H9 (cell line): Measurements from ENCODE around the gene ELFN1. TPM values are rescaled to one million over a fixed set of nuclear protein-coding genes. Genes with fewer than 3 reads are reported as not detected.

Experiments
- DNase-seq: peaks from one replicate; pipeline ENCODE4 v3.0.0-alpha.2; 2017
- H2AFZ ChIP-seq: one replicate; pipeline ENCODE4 v1.6.1; 2013; ENCODE audit warnings: mild to moderate bottlenecking, low read length, control low read depth, moderate library complexity
- H2AK5ac ChIP-seq: 2 replicates; pipeline ENCODE4 v1.6.1; 2013; ENCODE audit warnings: low read length, control low read depth, mixed read lengths; ENCODE audit not compliant: insufficient read length
- H2BK120ac ChIP-seq: one replicate; pipeline ENCODE4 v1.6.1; 2013; ENCODE audit warnings: low read depth, mild to moderate bottlenecking, low read length, control low read depth, inconsistent platforms; ENCODE audit not compliant: poor library complexity, severe bottlenecking
- H2BK12ac ChIP-seq: 2 replicates; pipeline ENCODE4 v1.6.1; 2013; ENCODE audit warnings: low read length, control low read depth, mixed read lengths, low read depth; ENCODE audit not compliant: insufficient read length
- H2BK15ac ChIP-seq: 2 replicates; pipeline ENCODE4 v1.6.1; 2013; ENCODE audit warnings: low read depth, low read length, control low read depth
- H2BK20ac ChIP-seq: one replicate; pipeline ENCODE4 v1.6.1; 2013; ENCODE audit warnings: low read depth, mild to moderate bottlenecking, low read length, control low read depth, inconsistent platforms; ENCODE audit not compliant: poor library complexity, severe bottlenecking
- H2BK5ac ChIP-seq: 2 replicates; pipeline ENCODE4 v1.6.1; 2013; ENCODE audit warnings: low read length, control low read depth, mixed read lengths; ENCODE audit not compliant: insufficient read length
- H3K14ac ChIP-seq: 2 replicates; pipeline ENCODE4 v1.6.1; 2013; ENCODE audit warnings: low read length, control low read depth; ENCODE audit not compliant: insufficient read depth
- H3K18ac ChIP-seq: 2 replicates; pipeline ENCODE4 v1.6.1; 2013; ENCODE audit warnings: low read depth, mild to moderate bottlenecking, mixed read lengths, low read length, control low read depth; ENCODE audit not compliant: insufficient read length
- H3K23ac ChIP-seq: 2 replicates; pipeline ENCODE4 v1.6.1; 2013; ENCODE audit warnings: low read length, control low read depth, mixed read lengths, low read depth; ENCODE audit not compliant: insufficient read length
- H3K23me2 ChIP-seq: 2 replicates; pipeline ENCODE4 v1.6.1; 2013; ENCODE audit warnings: low read depth, mild to moderate bottlenecking, mixed read lengths, low read length, control low read depth; ENCODE audit not compliant: insufficient read length, poor library complexity, severe bottlenecking
- H3K27ac ChIP-seq: 2 replicates; pipeline ENCODE4 v1.5.1; 2013; ENCODE audit warnings: low read length, control low read depth, mixed read lengths, low read depth; ENCODE audit not compliant: insufficient read length
- H3K27me3 ChIP-seq: 2 replicates; pipeline ENCODE4 v1.6.1; 2013; ENCODE audit warnings: low read length, control low read depth, inconsistent platforms; ENCODE audit not compliant: insufficient read depth
- H3K4ac ChIP-seq: 2 replicates; pipeline ENCODE4 v1.6.1; 2013; ENCODE audit warnings: low read depth, mild to moderate bottlenecking, control low read depth, inconsistent platforms, low read length, moderate library complexity
- H3K4me1 ChIP-seq: 2 replicates; pipeline ENCODE4 v1.6.1; 2013; ENCODE audit warnings: low read length, control low read depth, inconsistent platforms; ENCODE audit not compliant: insufficient read depth
- H3K4me2 ChIP-seq: 2 replicates; pipeline ENCODE4 v1.6.1; 2013; ENCODE audit warnings: low read length, control low read depth, mixed read lengths; ENCODE audit not compliant: insufficient read length, insufficient read depth
- H3K56ac ChIP-seq: 2 replicates; pipeline ENCODE4 v1.6.1; 2013; ENCODE audit warnings: low read depth, mild to moderate bottlenecking, mixed read lengths, low read length, control low read depth; ENCODE audit not compliant: insufficient read length
- H3K79me1 ChIP-seq: 2 replicates; pipeline ENCODE4 v1.6.1; 2013; ENCODE audit warnings: low read depth, mild to moderate bottlenecking, moderate library complexity, low read length, control low read depth, inconsistent platforms; ENCODE audit not compliant: insufficient read depth, poor library complexity, severe bottlenecking
- H3K79me2 ChIP-seq: 2 replicates; pipeline ENCODE4 v1.6.1; 2013; ENCODE audit warnings: low read length, control low read depth, inconsistent platforms; ENCODE audit not compliant: insufficient read depth
- H3K9ac ChIP-seq: 2 replicates; pipeline ENCODE4 v1.6.1; 2013; ENCODE audit warnings: low read length, control low read depth, mixed read lengths; ENCODE audit not compliant: insufficient read length; ENCODE audit errors: extremely low read depth
- H3K9me3 ChIP-seq: one replicate; pipeline ENCODE4 v1.6.1; 2013; ENCODE audit warnings: low read depth, low read length, inconsistent platforms; ENCODE audit not compliant: control insufficient read depth
- H3T11ph ChIP-seq: one replicate; pipeline ENCODE4 v1.6.1; 2013; ENCODE audit warnings: mild to moderate bottlenecking, low read length, control low read depth, inconsistent platforms
- H4K20me1 ChIP-seq: one replicate; pipeline ENCODE4 v1.6.1; 2013; ENCODE audit not compliant: control insufficient read depth, insufficient read length, insufficient read depth
- H4K5ac ChIP-seq: 2 replicates; pipeline ENCODE4 v1.6.1; 2013; ENCODE audit warnings: low read depth, mild to moderate bottlenecking, mixed read lengths, low read length, control low read depth; ENCODE audit not compliant: insufficient read length
- H4K8ac ChIP-seq: replicated peaks from 2 replicates; pipeline ENCODE4 v1.6.1; 2013; ENCODE audit warnings: low read length, control low read depth, mixed read lengths, low read depth; ENCODE audit not compliant: insufficient read length
- H4K91ac ChIP-seq: 2 replicates; pipeline ENCODE4 v1.6.1; 2013; ENCODE audit warnings: low read depth, mild to moderate bottlenecking, moderate library complexity, mixed read lengths, low read length, control low read depth; ENCODE audit not compliant: insufficient read length
- H3K27ac Mint-ChIP-seq, 3 experiments: 2 replicates in 2 of 3; 3 replicates in 1 of 3; pipeline ENCODE4 v1.8.0; 2020 to 2021; ENCODE audit warnings: mixed read lengths in 3 of 3, mild to moderate bottlenecking in 1 of 3, moderate library complexity in 1 of 3
- H3K27me3 Mint-ChIP-seq: 2 replicates; pipeline ENCODE4 v1.8.0; 2021; ENCODE audit warnings: low read depth, mild to moderate bottlenecking, moderate library complexity, mixed read lengths
- H3K36me3 Mint-ChIP-seq, 3 experiments: 2 replicates in 2 of 3; 3 replicates in 1 of 3; pipeline ENCODE4 v1.8.0; 2020 to 2021; ENCODE audit warnings: low read depth in 3 of 3, mixed read lengths in 3 of 3; ENCODE audit not compliant: insufficient read depth in 1 of 3
- H3K4me1 Mint-ChIP-seq, 2 experiments: 2 replicates each; pipeline ENCODE4 v1.8.0; 2020; ENCODE audit warnings: mixed read lengths in 2 of 2
- H3K4me3 Mint-ChIP-seq, 2 experiments: 2 replicates in 1 of 2; 3 replicates in 1 of 2; pipeline ENCODE4 v1.8.0; 2020 to 2021; ENCODE audit warnings: mild to moderate bottlenecking in 2 of 2, mixed read lengths in 2 of 2, moderate library complexity in 1 of 2
- H3K9me3 Mint-ChIP-seq, 2 experiments: 2 replicates in 1 of 2; 3 replicates in 1 of 2; pipeline ENCODE4 v1.8.0; 2020; ENCODE audit warnings: mild to moderate bottlenecking in 2 of 2, mixed read lengths in 2 of 2, moderate library complexity in 1 of 2
- WGBS: extraction: QIAGEN DNeasy Blood & Tissue Kit; methylation state at CpG from one replicate; pipeline ENCODE4 v1.1.7; 2013; ENCODE audit warnings: missing lambda C conversion rate, low lambda C conversion rate, mixed read lengths; ENCODE audit not compliant: insufficient read length; ENCODE audit errors: extremely low coverage; 5-methylcytosine and 5-hydroxymethylcytosine counted together
- total RNA-seq: library from RNA; stranded (reverse); gene quantifications from 2 replicates; pipeline ENCODE4 v1.2.1, GENCODE V29; 2021
- TF ChIP-seq, protein P1 (sequence below): fragments of 200-600 bp; sonication (generic); conservative IDR thresholded peaks from 3 replicates; pipeline ENCODE4 v1.8.0; 2021; ENCODE audit warnings: antibody characterized with exemption, mild to moderate bottlenecking

Gene ELFN1
- total RNA-seq, 1 experiment from 2014 or later: 3.7 TPM

DNA sequence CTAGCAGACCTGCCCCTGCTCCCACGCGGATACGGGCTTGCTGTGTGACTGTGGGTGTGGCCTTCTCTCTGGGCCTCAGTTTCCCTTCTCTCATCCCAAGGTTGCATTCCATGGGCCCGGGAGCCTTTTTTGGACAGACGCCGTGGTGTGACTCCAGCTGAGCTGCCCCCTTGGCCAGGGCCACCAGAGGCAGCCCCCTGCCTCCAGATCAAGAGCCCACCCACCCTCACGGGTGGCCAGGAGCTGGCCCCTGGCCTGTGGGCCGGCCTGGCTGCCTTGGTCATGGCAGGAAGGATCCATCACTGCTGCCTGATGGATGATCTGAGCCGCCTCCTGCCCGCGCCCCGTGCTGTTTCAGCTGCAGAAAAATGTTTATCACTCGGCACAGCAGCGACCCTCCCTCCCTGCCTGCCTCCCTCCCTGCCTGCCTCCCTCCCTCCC lies 27.8 kb upstream of the ELFN1 start:
- Histone ChIP-seq H3K27ac (no peak overlapping the region), H4K5ac (no peak overlapping the region), H3K9me3 (no peaks in the 10 kb centered on the region), H3K23me2 (no peaks in the 10 kb centered on the region), H3K9ac (no peak overlapping the region), H4K91ac (no peak overlapping the region), H3K27me3 (no peaks in the 10 kb centered on the region), H2BK15ac (no peak overlapping the region), H2AFZ (no peak overlapping the region), H3K4ac (no peak overlapping the region), H3K23ac (no peak overlapping the region), H2BK5ac (no peak overlapping the region), H2BK20ac (no peak overlapping the region), H3K14ac (no peak overlapping the region), H3K79me1 (no peaks in the 10 kb centered on the region), H4K8ac (no peak overlapping the region), H2BK120ac (no peak overlapping the region), H4K20me1 (no peaks in the 10 kb centered on the region), H3K4me2 (no peak overlapping the region), H3K56ac (no peak overlapping the region), H3K4me1 (no peaks in the 10 kb centered on the region), H3T11ph (no peak overlapping the region), H2AK5ac (no peak overlapping the region), H3K79me2 (no peaks in the 10 kb centered on the region), H3K18ac (no peak overlapping the region), H2BK12ac (no peak overlapping the region)
- TF ChIP-seq, protein P1, sequence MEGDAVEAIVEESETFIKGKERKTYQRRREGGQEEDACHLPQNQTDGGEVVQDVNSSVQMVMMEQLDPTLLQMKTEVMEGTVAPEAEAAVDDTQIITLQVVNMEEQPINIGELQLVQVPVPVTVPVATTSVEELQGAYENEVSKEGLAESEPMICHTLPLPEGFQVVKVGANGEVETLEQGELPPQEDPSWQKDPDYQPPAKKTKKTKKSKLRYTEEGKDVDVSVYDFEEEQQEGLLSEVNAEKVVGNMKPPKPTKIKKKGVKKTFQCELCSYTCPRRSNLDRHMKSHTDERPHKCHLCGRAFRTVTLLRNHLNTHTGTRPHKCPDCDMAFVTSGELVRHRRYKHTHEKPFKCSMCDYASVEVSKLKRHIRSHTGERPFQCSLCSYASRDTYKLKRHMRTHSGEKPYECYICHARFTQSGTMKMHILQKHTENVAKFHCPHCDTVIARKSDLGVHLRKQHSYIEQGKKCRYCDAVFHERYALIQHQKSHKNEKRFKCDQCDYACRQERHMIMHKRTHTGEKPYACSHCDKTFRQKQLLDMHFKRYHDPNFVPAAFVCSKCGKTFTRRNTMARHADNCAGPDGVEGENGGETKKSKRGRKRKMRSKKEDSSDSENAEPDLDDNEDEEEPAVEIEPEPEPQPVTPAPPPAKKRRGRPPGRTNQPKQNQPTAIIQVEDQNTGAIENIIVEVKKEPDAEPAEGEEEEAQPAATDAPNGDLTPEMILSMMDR: no peak
- peaks cover 8% of the 10 kb centered on the region for H3K27me3 Mint-ChIP-seq
- no peak overlapping the region for H3K4me3 Mint-ChIP-seq
- peaks cover 5 to 6% of the 10 kb centered on the region in 2 experiments for H3K9me3 Mint-ChIP-seq
- peaks cover 0 to 1% (median under 1%) of the 10 kb centered on the region in 3 experiments; a peak in 4 of 7 replicates for H3K36me3 Mint-ChIP-seq
- no CpG with 5 or more reads among the region's 14 CpGs for WGBS
- no peak for DNase-seq
- H3K4me1 Mint-ChIP-seq: no peaks in the 10 kb centered on the region; a peak in 2 of 4 replicates
- no peak overlapping the region for H3K27ac Mint-ChIP-seq
